ENCODE measurements around the gene PITPNC1.
A peak's percentile ranks its signal among the peaks of the same experiment; 100 is the strongest.
"Not testable (repeated sequence)": the region's sequence is repeated elsewhere in the genome, so short reads cannot be mapped to it uniquely, and the experiment has no call there.

PITPNC1 gene

GRCh38 chr17:67492824-67493517, 115.9 kb downstream of the PITPNC1 start:
- H3K4me3 ChIP-seq (ENCODE audit: low read length) = peak overlapping the region; percentile 54
- H3K4me1 ChIP-seq (ENCODE audit: control insufficient read depth, insufficient read depth, low read length) = peaks cover 44% of the 10 kb centered on the region
- peak overlapping the region; percentile 84 for H3K4me2 ChIP-seq (ENCODE audit: low read length)
- no peaks in the 10 kb centered on the region for H3K36me3 ChIP-seq (ENCODE audit: insufficient read depth, low read length)
- no peaks in the 10 kb centered on the region for H3K9me3 ChIP-seq (replicated peaks; ENCODE audit: low read length)
- H3K9ac ChIP-seq (ENCODE audit: low read depth, low read length) = peak overlapping the region; percentile 76
- H3K27me3 ChIP-seq (ENCODE audit: control insufficient read depth, insufficient read depth, low read length) = peaks cover 3% of the 10 kb centered on the region

GRCh38 chr17:67493812-67494211, 116.7 kb downstream of the PITPNC1 start:
- Histone ChIP-seq H3K4me3 (ENCODE audit: low read length) (no peak overlapping the region), H3K4me2 (ENCODE audit: low read length) (no peak overlapping the region), H3K9ac (ENCODE audit: low read depth, low read length) (no peak overlapping the region), H3K9me3 (replicated peaks; ENCODE audit: low read length) (no peaks in the 10 kb centered on the region), H3K27me3 (ENCODE audit: control insufficient read depth, insufficient read depth, low read length) (peaks cover 3% of the 10 kb centered on the region), H3K36me3 (ENCODE audit: insufficient read depth, low read length) (no peaks in the 10 kb centered on the region), H3K4me1 (ENCODE audit: control insufficient read depth, insufficient read depth, low read length) (peaks cover 39% of the 10 kb centered on the region)

- peaks cover 30% of the 10 kb centered on the region for H3K4me1 ChIP-seq (ENCODE audit: control insufficient read depth, insufficient read depth, low read length)
- H3K4me3 ChIP-seq (ENCODE audit: low read length); H3K9me3 ChIP-seq (replicated peaks; ENCODE audit: low read length); H3K9ac ChIP-seq (ENCODE audit: low read depth, low read length); H3K4me2 ChIP-seq (ENCODE audit: low read length); H3K36me3 ChIP-seq (ENCODE audit: insufficient read depth, low read length); H3K27me3 ChIP-seq (ENCODE audit: control insufficient read depth, insufficient read depth, low read length): not testable (repeated sequence)
Observed at GRCh38 chr17:67495534-67495933, 118.5 kb downstream of the PITPNC1 start.

- Histone ChIP-seq H3K9ac (ENCODE audit: low read depth, low read length) (no peak overlapping the region), H3K36me3 (ENCODE audit: insufficient read depth, low read length) (no peaks in the 10 kb centered on the region), H3K4me1 (ENCODE audit: control insufficient read depth, insufficient read depth, low read length) (peaks cover 25% of the 10 kb centered on the region), H3K27me3 (ENCODE audit: control insufficient read depth, insufficient read depth, low read length) (peaks cover 3% of the 10 kb centered on the region), H3K4me2 (ENCODE audit: low read length) (no peak overlapping the region), H3K4me3 (ENCODE audit: low read length) (no peak overlapping the region), H3K9me3 (replicated peaks; ENCODE audit: low read length) (no peaks in the 10 kb centered on the region)
Observed at GRCh38 chr17:67496286-67496685, 119.2 kb downstream of the PITPNC1 start.

- Histone ChIP-seq H3K9ac (ENCODE audit: low read depth, low read length) (no peak overlapping the region), H3K9me3 (replicated peaks; ENCODE audit: low read length) (no peaks in the 10 kb centered on the region), H3K27me3 (ENCODE audit: control insufficient read depth, insufficient read depth, low read length) (no peaks in the 10 kb centered on the region), H3K4me1 (ENCODE audit: control insufficient read depth, insufficient read depth, low read length) (peaks cover 3% of the 10 kb centered on the region), H3K36me3 (ENCODE audit: insufficient read depth, low read length) (no peaks in the 10 kb centered on the region), H3K4me3 (ENCODE audit: low read length) (no peak overlapping the region), H3K4me2 (ENCODE audit: low read length) (no peak overlapping the region)
Observed at GRCh38 chr17:67499685-67500084, 122.6 kb downstream of the PITPNC1 start.

GRCh38 chr17:67500261-67500660, 123.2 kb downstream of the PITPNC1 start:
- no peaks in the 10 kb centered on the region for H3K27me3 ChIP-seq (ENCODE audit: control insufficient read depth, insufficient read depth, low read length)
- H3K9me3 ChIP-seq (replicated peaks; ENCODE audit: low read length) = no peaks in the 10 kb centered on the region
- no peaks in the 10 kb centered on the region for H3K36me3 ChIP-seq (ENCODE audit: insufficient read depth, low read length)
- no peak overlapping the region for H3K4me3 ChIP-seq (ENCODE audit: low read length)
- no peak overlapping the region for H3K4me2 ChIP-seq (ENCODE audit: low read length)
- peaks cover 3% of the 10 kb centered on the region for H3K4me1 ChIP-seq (ENCODE audit: control insufficient read depth, insufficient read depth, low read length)
- no peak overlapping the region for H3K9ac ChIP-seq (ENCODE audit: low read depth, low read length)

- Histone ChIP-seq H3K36me3 (ENCODE audit: insufficient read depth, low read length) (no peaks in the 10 kb centered on the region), H3K4me1 (ENCODE audit: control insufficient read depth, insufficient read depth, low read length) (peaks cover 3% of the 10 kb centered on the region), H3K27me3 (ENCODE audit: control insufficient read depth, insufficient read depth, low read length) (no peaks in the 10 kb centered on the region), H3K4me3 (ENCODE audit: low read length) (no peak overlapping the region), H3K4me2 (ENCODE audit: low read length) (no peak overlapping the region), H3K9ac (ENCODE audit: low read depth, low read length) (no peak overlapping the region), H3K9me3 (replicated peaks; ENCODE audit: low read length) (no peaks in the 10 kb centered on the region)
Observed at GRCh38 chr17:67500677-67501300, 123.7 kb downstream of the PITPNC1 start.

- no peaks in the 10 kb centered on the region for H3K9me3 ChIP-seq (replicated peaks; ENCODE audit: low read length)
- no peak overlapping the region for H3K9ac ChIP-seq (ENCODE audit: low read depth, low read length)
- H3K4me3 ChIP-seq (ENCODE audit: low read length) = no peak overlapping the region
- H3K36me3 ChIP-seq (ENCODE audit: insufficient read depth, low read length) = no peaks in the 10 kb centered on the region
- no peaks in the 10 kb centered on the region for H3K27me3 ChIP-seq (ENCODE audit: control insufficient read depth, insufficient read depth, low read length)
- no peak overlapping the region for H3K4me2 ChIP-seq (ENCODE audit: low read length)
- H3K4me1 ChIP-seq (ENCODE audit: control insufficient read depth, insufficient read depth, low read length) = peaks cover 3% of the 10 kb centered on the region
Observed at GRCh38 chr17:67502151-67502550, 125.1 kb downstream of the PITPNC1 start.

GRCh38 chr17:67503184-67503583, 126.1 kb downstream of the PITPNC1 start:
- Histone ChIP-seq H3K9me3 (replicated peaks; ENCODE audit: low read length) (no peaks in the 10 kb centered on the region), H3K4me1 (ENCODE audit: control insufficient read depth, insufficient read depth, low read length) (peaks cover 3% of the 10 kb centered on the region), H3K4me2 (ENCODE audit: low read length) (no peak overlapping the region), H3K36me3 (ENCODE audit: insufficient read depth, low read length) (no peaks in the 10 kb centered on the region), H3K4me3 (ENCODE audit: low read length) (no peak overlapping the region), H3K27me3 (ENCODE audit: control insufficient read depth, insufficient read depth, low read length) (no peaks in the 10 kb centered on the region), H3K9ac (ENCODE audit: low read depth, low read length) (no peak overlapping the region)

GRCh38 chr17:67503739-67504138, 126.7 kb downstream of the PITPNC1 start:
- no peaks in the 10 kb centered on the region for H3K9me3 ChIP-seq (replicated peaks; ENCODE audit: low read length)
- no peak overlapping the region for H3K9ac ChIP-seq (ENCODE audit: low read depth, low read length)
- H3K36me3 ChIP-seq (ENCODE audit: insufficient read depth, low read length) = no peaks in the 10 kb centered on the region
- no peak overlapping the region for H3K4me2 ChIP-seq (ENCODE audit: low read length)
- no peaks in the 10 kb centered on the region for H3K27me3 ChIP-seq (ENCODE audit: control insufficient read depth, insufficient read depth, low read length)
- no peak overlapping the region for H3K4me3 ChIP-seq (ENCODE audit: low read length)
- H3K4me1 ChIP-seq (ENCODE audit: control insufficient read depth, insufficient read depth, low read length) = peaks cover 3% of the 10 kb centered on the region

- no peak overlapping the region for H3K4me3 ChIP-seq (ENCODE audit: low read length)
- no peak overlapping the region for H3K4me2 ChIP-seq (ENCODE audit: low read length)
- H3K4me1 ChIP-seq (ENCODE audit: control insufficient read depth, insufficient read depth, low read length) = peaks cover 3% of the 10 kb centered on the region
- H3K36me3 ChIP-seq (ENCODE audit: insufficient read depth, low read length) = no peaks in the 10 kb centered on the region
- no peak overlapping the region for H3K9ac ChIP-seq (ENCODE audit: low read depth, low read length)
- H3K27me3 ChIP-seq (ENCODE audit: control insufficient read depth, insufficient read depth, low read length) = no peaks in the 10 kb centered on the region
- H3K9me3 ChIP-seq (replicated peaks; ENCODE audit: low read length) = no peaks in the 10 kb centered on the region
Observed at GRCh38 chr17:67504182-67504581, 127.1 kb downstream of the PITPNC1 start.

- no peak overlapping the region for H3K4me3 ChIP-seq (ENCODE audit: low read length)
- no peaks in the 10 kb centered on the region for H3K27me3 ChIP-seq (ENCODE audit: control insufficient read depth, insufficient read depth, low read length)
- H3K9ac ChIP-seq (ENCODE audit: low read depth, low read length) = no peak overlapping the region
- no peak overlapping the region for H3K4me2 ChIP-seq (ENCODE audit: low read length)
- peaks cover 13% of the 10 kb centered on the region for H3K4me1 ChIP-seq (ENCODE audit: control insufficient read depth, insufficient read depth, low read length)
- H3K9me3 ChIP-seq (replicated peaks; ENCODE audit: low read length) = no peaks in the 10 kb centered on the region
- H3K36me3 ChIP-seq (ENCODE audit: insufficient read depth, low read length) = no peaks in the 10 kb centered on the region
Observed at GRCh38 chr17:67506966-67507365, 129.9 kb downstream of the PITPNC1 start.

Measured in skeletal muscle satellite cell (primary cell).